Gastrocnemius medialis (tissue), 4 donors: ENCODE results near the gene SLC2A4RG.

ENCODE experiments used
- CTCF ChIP-seq, 5 experiments: fragments of 450-650 bp in 3 of 5; fragments of 200-600 bp in 2 of 5; sonication (generic) in 2 of 5; IDR thresholded peaks in 4 of 5; conservative IDR thresholded peaks in 1 of 5; 1 replicate in 4 of 5; 2 replicates in 1 of 5; pipeline ENCODE4 v1.5.1; 2016 to 2019; ENCODE audit warnings: antibody characterized with exemption in 5 of 5, mild to moderate bottlenecking in 3 of 5, moderate library complexity in 3 of 5
- POLR2A ChIP-seq, 2 donors: fragments of 450-650 bp; IDR thresholded peaks; one replicate each; pipeline ENCODE4 v1.6.1; 2017; ENCODE audit warnings: antibody characterized with exemption in 2 of 2, mild to moderate bottlenecking in 2 of 2, moderate library complexity in 2 of 2

DNA sequence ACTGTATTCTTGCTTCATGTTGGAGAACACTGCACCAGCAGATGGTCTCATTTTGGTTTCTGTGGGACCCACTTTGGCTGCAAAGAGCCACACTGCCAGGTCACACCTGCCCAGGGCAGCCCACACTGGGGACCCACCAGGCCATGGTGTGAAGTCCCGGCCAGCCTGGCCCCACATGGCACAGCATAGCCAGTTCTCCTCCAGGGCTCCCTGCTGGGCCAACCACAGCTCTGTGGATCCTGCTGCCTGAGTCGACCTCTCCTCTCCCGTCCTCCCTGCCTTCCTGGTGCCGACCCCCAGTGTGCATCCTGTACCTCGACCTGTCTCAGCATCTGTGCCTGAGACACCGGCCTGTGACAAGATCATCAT, 34.8 kb upstream of the SLC2A4RG start:
- TF ChIP-seq CTCF (IDR thresholded peaks at IDR 0.05 in 4 of 5, conservative IDR thresholded peaks at IDR 0.05 in 1 of 5): no peak
- TF ChIP-seq POLR2A (IDR thresholded peaks at IDR 0.05): no peak
